ENCODE data around the gene SLC25A31. TPM values are rescaled to one million over a fixed set of nuclear protein-coding genes. Genes with fewer than 3 reads are reported as not detected.

The SLC25A31 gene
- total and polyA plus RNA-seq, 2 of the 13 experiments (the other 11 are each of a cell fraction or from before 2014, with no cell fraction given), result 0.04 TPM; not detected in 1

DNA sequence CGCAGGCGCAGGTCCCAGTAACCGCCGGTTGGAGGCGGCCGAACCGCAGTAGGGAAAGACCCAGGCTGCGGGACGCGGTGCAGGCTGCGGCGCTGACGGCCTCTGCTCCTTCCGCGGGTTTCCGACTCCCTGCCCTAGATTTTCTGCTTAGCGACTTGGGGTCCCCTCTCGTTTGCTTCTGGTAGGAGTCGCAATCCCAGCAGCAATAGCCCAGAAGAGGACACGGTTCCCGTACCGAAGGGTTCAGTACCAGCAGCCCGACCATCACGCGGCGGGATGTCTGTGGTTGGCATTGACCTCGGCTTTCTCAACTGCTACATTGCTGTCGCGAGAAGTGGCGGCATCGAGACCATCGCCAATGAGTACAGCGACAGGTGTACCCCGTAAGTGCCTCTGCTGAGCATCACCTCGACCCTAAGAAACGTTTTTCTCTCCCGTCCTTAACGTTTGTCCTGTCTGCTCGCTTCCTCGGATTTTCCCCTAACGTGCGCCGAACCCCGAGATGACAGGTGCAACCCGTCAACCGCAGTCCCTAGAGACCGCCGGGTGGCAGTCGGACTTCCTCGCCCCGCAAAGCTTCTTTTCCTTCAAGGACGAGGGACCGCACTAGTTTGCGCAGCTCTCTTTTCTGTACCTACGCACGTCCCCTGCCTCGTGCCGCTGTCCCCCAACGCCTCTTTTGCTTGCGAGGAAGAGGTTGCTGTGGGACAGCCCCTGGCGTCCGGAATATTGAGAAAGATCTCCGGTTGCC, 52.2 kb downstream of the SLC25A31 start, which contains the start of gene HSPA4L:
Gene HSPA4L, plus strand, starts transcription at position 48 of the 751 bp plus-strand sequence. Its CDS starts 229 bp downstream, at position 277.
- peak within 1 kb of the TSS; percentile 69 to 88 (median 82) for H3K4me3 ChIP-seq (replicated peaks in 1 of 3; ENCODE audit: insufficient read depth in 1 of 3, low read depth in 2 of 3, low read length in 3 of 3)
- H3K27me3 ChIP-seq (ENCODE audit: control insufficient read depth in 1 of 2, insufficient read depth in 2 of 2, low read length in 2 of 2), result no peaks in the 10 kb centered on the region; a peak in 1 of 5 replicates
- H3K27ac ChIP-seq (ENCODE audit: extremely low read length, insufficient read depth, low read length), result peak within 1 kb of the TSS; percentile 69
- ChIA-PET POLR2A (interaction anchor here (1.2 to 1.7 kb wide), 2 partner anchors 150 to 183 kb away, joined by 3 to 4 read pairs; partner anchors contain the start of genes ABHD18, INTU and MFSD8), CTCF (ENCODE audit: low intra/inter-chr PET ratio, low total read pairs) (no interaction called here)
- H4K20me1 ChIP-seq (ENCODE audit: insufficient read depth, low read length), result no peaks in the 10 kb centered on the region
- peak within 1 kb of the TSS; percentile 90 for H3K4me2 ChIP-seq (ENCODE audit: low read depth, low read length)
- H2AFZ ChIP-seq (ENCODE audit: low read length), result peak within 1 kb of the TSS; percentile 50
- DNase-seq (ENCODE audit: low spot score) (peak; percentile 68), FAIRE-seq (no peak), ATAC-seq (peak; percentile 95)
- H3K9ac ChIP-seq (ENCODE audit: insufficient read depth, low read depth, low read length), result peak within 1 kb of the TSS; percentile 78
- H3K36me3 ChIP-seq (replicated peaks in 1 of 2; ENCODE audit: control insufficient read depth in 1 of 2, insufficient read depth in 2 of 2, low read length in 2 of 2), result no peaks in the 10 kb centered on the region
- TSS peak; percentile 71 for BruUV-seq (replicated peaks)
- H3K9me3 ChIP-seq (ENCODE audit: low read length), result no peaks in the 10 kb centered on the region
- WGBS (ENCODE audit: low lambda C conversion rate), result 2% methylated on average over 40 of the region's 63 CpGs
- intact Hi-C loops (cut with micrococcal nuclease; ENCODE audit: unreplicated experiment), result loop anchor here (10.0 kb wide), 2 partner anchors 102 to 182 kb away; partner anchors contain the start of genes ABHD18, MFSD8 and PLK4
- peaks cover 27% of the 10 kb centered on the region for H3K4me1 ChIP-seq (ENCODE audit: insufficient read depth, low read length)
- in situ Hi-C loops (cut with HindIII; ENCODE audit: extremely low pct_ligation_motif_present, low pct_unique_long_range_greater_than_20kb), result no loop called here
- peaks cover 38% of the 10 kb centered on the region for H3K79me2 ChIP-seq (ENCODE audit: insufficient read depth, low read length)
- TF ChIP-seq ZFP91 (CRISPR knock-in tag; IDR thresholded peaks at IDR 0.05; ENCODE audit: borderline replicate concordance) (peak; percentile 41; the same call in 1 of the 2 replicates), ZNF484 (CRISPR knock-in tag; IDR thresholded peaks at IDR 0.05; ENCODE audit: borderline replicate concordance, low read depth) (no peak), ZSCAN12 (CRISPR knock-in tag; IDR thresholded peaks at IDR 0.05) (no peak), E2F1 (CRISPR knock-in tag; IDR thresholded peaks at IDR 0.05) (peak; percentile 25; the same call in 1 of the 2 replicates), ZNF605 (CRISPR knock-in tag; IDR thresholded peaks at IDR 0.05) (peak; percentile 63; the same call in 1 of the 2 replicates), ARID2 (CRISPR knock-in tag; IDR thresholded peaks at IDR 0.05; ENCODE audit: borderline replicate concordance) (0 out of 2 replicates have a peak, but pooled peaks have one; percentile 11), ZNF263 (CRISPR knock-in tag; IDR thresholded peaks at IDR 0.05) (0 out of 2 replicates have a peak, but pooled peaks have one; percentile 35), GZF1 (CRISPR knock-in tag; IDR thresholded peaks at IDR 0.05) (peak; percentile 51; the same call in 1 of the 2 replicates), ZNF547 (CRISPR knock-in tag; IDR thresholded peaks at IDR 0.05) (peak; percentile 10; the same call in 1 of the 2 replicates), PREB (CRISPR knock-in tag; IDR thresholded peaks at IDR 0.05) (no peak), ZNF687 (CRISPR knock-in tag; IDR thresholded peaks at IDR 0.05) (peak; percentile 90), HIVEP1 (CRISPR knock-in tag; IDR thresholded peaks at IDR 0.05) (0 out of 2 replicates have a peak, but pooled peaks have one; percentile 67), KLF12 (CRISPR knock-in tag; IDR thresholded peaks at IDR 0.05; ENCODE audit: borderline replicate concordance) (no peak), ZNF225 (CRISPR knock-in tag; IDR thresholded peaks at IDR 0.05) (0 out of 2 replicates have a peak, but pooled peaks have one; percentile 54)

Measured in HepG2 (cell line).